ENCODE measurements around the gene ZNF516.

The ZNF516 gene

GRCh38 chr18:76407681-76408080 lies 87.4 kb downstream of the ZNF516 start:
- no peaks in the 10 kb centered on the region for H3K27me3 ChIP-seq (ENCODE audit: insufficient read depth, poor library complexity, severe bottlenecking)
- TF ChIP-seq POLR2AphosphoS5 (IDR thresholded peaks at IDR 0.05; ENCODE audit: low read depth), result no peak
- H3K4me3 ChIP-seq (replicated peaks; ENCODE audit: insufficient read depth, low read length), result no peak overlapping the region
- H3K27ac ChIP-seq (replicated peaks), result no peak overlapping the region
- no peak for DNase-seq (ENCODE audit: low read depth in 1 of 2, low spot score in 1 of 2)

- Histone ChIP-seq H3K4me3 (replicated peaks; ENCODE audit: insufficient read depth, low read length) (no peak overlapping the region), H3K27me3 (ENCODE audit: insufficient read depth, poor library complexity, severe bottlenecking) (no peaks in the 10 kb centered on the region), H3K27ac (replicated peaks) (no peak overlapping the region)
- no peak for TF ChIP-seq CTCF (IDR thresholded peaks at IDR 0.05; ENCODE audit: insufficient read depth, low read length)
- no peak for DNase-seq (ENCODE audit: low read depth in 1 of 2, low spot score in 1 of 2)
Measured at GRCh38 chr18:76406791-76407190, 88.3 kb downstream of the ZNF516 start.

GRCh38 chr18:76405681-76406356 lies 89.2 kb downstream of the ZNF516 start:
- TF ChIP-seq SPI1 (IDR thresholded peaks at IDR 0.05; ENCODE audit: borderline replicate concordance, low read depth) (no peak), CTCF (IDR thresholded peaks at IDR 0.05; ENCODE audit: insufficient read depth, low read length) (peak; percentile 6)
- no peak overlapping the region for H3K4me3 ChIP-seq (replicated peaks; ENCODE audit: insufficient read depth, low read length)
- DNase-seq (ENCODE audit: low read depth in 1 of 2, low spot score in 1 of 2), result peak in 1 of 2 experiments; percentile 54
- H3K27me3 ChIP-seq (ENCODE audit: insufficient read depth, poor library complexity, severe bottlenecking), result no peaks in the 10 kb centered on the region
- H3K27ac ChIP-seq (replicated peaks), result no peak overlapping the region

- Histone ChIP-seq H3K27ac (replicated peaks) (no peak overlapping the region), H3K4me3 (replicated peaks; ENCODE audit: insufficient read depth, low read length) (no peak overlapping the region), H3K27me3 (ENCODE audit: insufficient read depth, poor library complexity, severe bottlenecking) (no peaks in the 10 kb centered on the region)
- no peak for TF ChIP-seq CTCF (IDR thresholded peaks at IDR 0.05; ENCODE audit: insufficient read depth, low read length)
- no peak for TF ChIP-seq POLR2AphosphoS5 (IDR thresholded peaks at IDR 0.05; ENCODE audit: low read depth)
- no peak for TF ChIP-seq GABPA (IDR thresholded peaks at IDR 0.05; ENCODE audit: low read depth)
- TF ChIP-seq REST (IDR thresholded peaks at IDR 0.05; ENCODE audit: insufficient replicate concordance, low read depth), result no peak
- TF ChIP-seq SPI1 (IDR thresholded peaks at IDR 0.05; ENCODE audit: borderline replicate concordance, low read depth), result no peak
- DNase-seq (ENCODE audit: low read depth in 1 of 2, low spot score in 1 of 2), result no peak
Measured at GRCh38 chr18:76405280-76405679, 89.8 kb downstream of the ZNF516 start.

DNA sequence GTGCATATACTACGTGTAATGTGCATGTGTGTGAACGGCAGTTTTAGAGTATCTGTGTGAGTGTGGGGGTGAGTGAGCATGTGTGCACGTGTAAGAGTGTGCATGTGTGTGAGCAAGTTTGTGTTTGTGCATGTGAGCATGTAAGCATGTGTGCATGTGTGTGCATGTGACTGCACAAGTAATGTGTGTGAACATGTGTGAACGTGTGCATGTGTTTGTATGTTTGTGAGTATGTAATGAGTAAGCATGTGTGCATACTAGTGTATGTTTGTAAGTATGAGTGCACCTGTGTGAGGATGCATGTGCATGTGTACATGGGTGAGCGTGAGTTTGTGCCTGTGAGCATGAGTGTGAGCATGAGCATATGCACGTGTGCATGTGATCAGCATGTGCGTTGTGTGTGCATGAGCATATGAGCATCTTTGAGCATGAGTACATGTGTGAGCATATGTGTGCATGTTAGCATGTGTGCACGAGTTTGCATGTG lies 90.7 kb downstream of the ZNF516 start:
- Histone ChIP-seq H3K27ac (replicated peaks) (no peak overlapping the region), H3K4me3 (replicated peaks; ENCODE audit: insufficient read depth, low read length) (no peak overlapping the region), H3K27me3 (ENCODE audit: insufficient read depth, poor library complexity, severe bottlenecking) (no peaks in the 10 kb centered on the region)
- DNase-seq (ENCODE audit: low read depth in 1 of 2, low spot score in 1 of 2), result no peak
- TF ChIP-seq SPI1 (IDR thresholded peaks at IDR 0.05; ENCODE audit: borderline replicate concordance, low read depth) (no peak), POLR2AphosphoS5 (IDR thresholded peaks at IDR 0.05; ENCODE audit: low read depth) (peak; percentile 14; the same call in 1 of the 2 replicates), GABPA (IDR thresholded peaks at IDR 0.05; ENCODE audit: low read depth) (no peak), CTCF (IDR thresholded peaks at IDR 0.05; ENCODE audit: insufficient read depth, low read length) (no peak)
